ENCODE data around the gene BTBD6. TPM values are rescaled to one million over a fixed set of nuclear protein-coding genes. Genes with fewer than 3 reads are reported as not detected.

Gene BTBD6
- total and polyA plus RNA-seq, 2 donors (not counting 3 experiments of a cell fraction or from before 2014, with no cell fraction given) = 63.1 to 65.0 TPM

- no peaks in the 10 kb centered on the region for H4K20me1 ChIP-seq (replicated peaks; ENCODE audit: control insufficient read depth, extremely low read depth, insufficient read depth, low read length)
- H3K9me1 ChIP-seq (replicated peaks; ENCODE audit: control insufficient read depth, extremely low read depth, insufficient read depth, low read length) = no peaks in the 10 kb centered on the region
- TF ChIP-seq CTCF (IDR thresholded peaks at IDR 0.05; ENCODE audit: extremely low read depth in 1 of 2, insufficient read depth in 1 of 2, low read depth in 1 of 2, low read length in 2 of 2) (no peak), GATA2 (IDR thresholded peaks at IDR 0.05; ENCODE audit: insufficient read depth, insufficient read length, low read depth, low read length) (no peak), JUN (IDR thresholded peaks at IDR 0.05; ENCODE audit: borderline replicate concordance, insufficient read depth, insufficient read length, low read depth) (no peak), POLR2A (IDR thresholded peaks at IDR 0.05; ENCODE audit: low read depth, low read length) (no peak), POLR2AphosphoS5 (IDR thresholded peaks at IDR 0.05; ENCODE audit: insufficient read depth, low read depth, low read length) (no peak), EZH2 (IDR thresholded peaks at IDR 0.05; ENCODE audit: borderline replicate concordance, low read depth, low read length, severe bottlenecking) (no peak), FOS (IDR thresholded peaks at IDR 0.05; ENCODE audit: borderline replicate concordance, insufficient read depth, low read length) (no peak), MYC (IDR thresholded peaks at IDR 0.05; ENCODE audit: low read depth, low read length) (no peak)
- TF ChIP-seq, protein P1, sequence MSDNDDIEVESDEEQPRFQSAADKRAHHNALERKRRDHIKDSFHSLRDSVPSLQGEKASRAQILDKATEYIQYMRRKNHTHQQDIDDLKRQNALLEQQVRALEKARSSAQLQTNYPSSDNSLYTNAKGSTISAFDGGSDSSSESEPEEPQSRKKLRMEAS (IDR thresholded peaks at IDR 0.05; ENCODE audit: insufficient read depth, insufficient read length) = no peak
- intact Hi-C loops (cut with micrococcal nuclease) (no loop called here), dilution Hi-C loops (cut with MboI; ENCODE audit: extremely low pct_ligation_motif_present, low sequenced_read_pairs) (no loop called here)
- DNase-seq (ENCODE audit: low read depth, low spot score) (no peak), FAIRE-seq (no peak)
- CTCF ChIA-PET = interaction anchor here (1.0 to 2.4 kb wide), 4 partner anchors 8 to 193 kb away, joined by 3 to 16 read pairs (median 5); partner anchors contain the start of gene JAG2
- H3K4me2 ChIP-seq (ENCODE audit: insufficient read depth, low read length) = no peak overlapping the region
- H2AFZ ChIP-seq (ENCODE audit: low read depth, low read length) = no peak overlapping the region
- POLR2A ChIA-PET = no interaction called here
- H3K27me3 ChIP-seq (ENCODE audit: control insufficient read depth in 2 of 2, insufficient read depth in 2 of 2, low read length in 2 of 2) = no peaks in the 10 kb centered on the region
- H3K9me3 ChIP-seq (replicated peaks; ENCODE audit: control insufficient read depth, insufficient read depth, low read length) = no peaks in the 10 kb centered on the region
- H3K4me3 ChIP-seq (replicated peaks in 1 of 3; ENCODE audit: insufficient read depth in 1 of 3, low read depth in 1 of 3, low read length in 3 of 3) = no peak overlapping the region
- peaks cover 9% of the 10 kb centered on the region for H3K79me2 ChIP-seq (ENCODE audit: control insufficient read depth, insufficient read depth, low read length)
- peaks cover 11% of the 10 kb centered on the region for H3K4me1 ChIP-seq (ENCODE audit: control insufficient read depth, extremely low read depth, insufficient read depth, low read length)
- BruUV-seq (replicated peaks) = no TSS peak
- H3K36me3 ChIP-seq (ENCODE audit: control insufficient read depth in 2 of 2, extremely low read depth in 1 of 2, insufficient read depth in 2 of 2, low read length in 2 of 2) = peaks cover 0 to 5% of the 10 kb centered on the region in 2 experiments
- no peak overlapping the region for H3K9ac ChIP-seq (replicated peaks; ENCODE audit: extremely low read depth, insufficient read depth, low read length)
- H3K27ac ChIP-seq (ENCODE audit: insufficient read depth, low read depth, low read length) = no peak overlapping the region
These were observed 34.7 kb downstream of the BTBD6 start for GRCh38 chr14:105283028-105283427.
